GM21786 (cell line): ENCODE measurements around the gene CACNA1E.

Source experiments
- ATAC-seq: cut with Tn5 transposase; IDR thresholded peaks from one replicate; pipeline ENCODE4 v1.9.1; 2021; ENCODE audit not compliant: unreplicated experiment

Gene CACNA1E

DNA sequence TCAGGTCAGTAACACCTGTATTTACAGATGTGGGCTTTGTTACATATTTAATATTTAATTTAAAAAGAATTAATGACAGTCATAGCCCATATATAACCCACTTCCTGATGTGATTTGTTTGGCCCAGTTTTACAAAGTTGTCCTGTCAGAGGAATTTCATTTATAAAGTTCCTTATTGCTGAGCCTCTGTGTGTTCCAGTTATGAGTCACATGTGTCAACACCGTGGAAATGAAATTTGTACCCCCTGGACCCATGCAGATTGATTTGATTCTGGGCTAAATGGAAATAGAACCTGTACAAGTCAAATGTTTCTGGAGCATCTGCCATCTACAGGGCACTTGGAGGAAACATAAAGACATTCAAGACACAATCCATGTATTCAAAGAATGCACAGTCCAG lies 149.2 kb downstream of the CACNA1E start:
- no peak for ATAC-seq

DNA sequence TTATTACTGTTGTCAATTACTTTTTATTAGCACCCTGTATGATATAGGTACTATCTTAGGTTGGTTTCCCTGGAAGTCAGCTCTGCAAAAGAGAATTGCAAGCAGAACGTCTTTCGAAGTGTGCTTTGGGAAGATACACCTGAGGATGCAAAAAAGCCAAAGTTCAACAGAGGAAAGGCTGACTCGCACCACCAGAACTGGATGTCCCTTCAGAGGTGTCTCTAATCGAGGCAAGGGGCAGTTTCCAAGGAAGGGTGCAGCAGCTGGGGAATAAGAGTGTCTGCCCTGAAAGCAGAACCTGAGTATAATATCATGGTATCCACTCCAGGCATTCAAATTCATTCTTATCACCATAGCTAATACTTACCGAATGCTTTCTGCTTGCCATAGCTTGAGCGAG lies 149.6 kb downstream of the CACNA1E start:
- ATAC-seq, result no peak

DNA sequence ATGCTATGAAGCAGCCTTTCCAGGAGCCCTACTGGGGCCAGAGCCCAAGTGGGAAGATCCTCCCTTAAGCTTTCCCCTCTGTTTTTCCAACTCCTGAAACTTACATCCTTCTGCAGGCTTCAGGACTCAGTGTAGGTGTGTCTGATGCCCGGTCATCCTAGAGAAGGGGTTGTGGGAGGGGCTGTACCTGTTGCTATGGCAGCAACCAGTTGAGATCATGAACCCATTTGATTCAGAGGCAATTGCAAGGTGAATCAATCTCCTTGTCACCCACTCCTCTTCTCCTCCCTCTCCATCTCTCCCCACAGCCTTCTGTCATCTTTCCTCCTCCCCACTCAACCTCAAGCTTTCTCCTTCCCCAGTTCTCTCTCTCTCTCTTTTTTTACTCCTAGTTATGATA lies 151.8 kb downstream of the CACNA1E start:
- ATAC-seq, result no peak

DNA sequence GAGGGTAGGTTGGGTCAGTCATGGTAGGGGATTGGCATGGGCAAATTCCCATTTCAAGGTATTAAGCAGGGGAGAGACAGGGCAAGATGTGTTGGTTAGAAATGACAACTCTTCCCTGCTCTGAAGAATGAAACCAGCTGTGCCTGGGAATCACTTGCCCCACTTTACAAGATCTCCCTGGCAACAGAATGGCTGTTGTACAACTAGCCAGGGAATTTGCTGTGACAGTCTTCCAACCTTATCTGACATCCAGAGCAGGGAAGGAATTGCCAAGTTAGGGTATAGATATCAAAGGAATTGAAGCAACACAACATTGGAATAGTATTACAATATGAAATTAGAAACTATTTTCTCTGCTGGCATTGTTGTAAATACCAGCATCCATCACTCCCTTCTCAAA lies 154.7 kb downstream of the CACNA1E start:
- ATAC-seq, result no peak

DNA sequence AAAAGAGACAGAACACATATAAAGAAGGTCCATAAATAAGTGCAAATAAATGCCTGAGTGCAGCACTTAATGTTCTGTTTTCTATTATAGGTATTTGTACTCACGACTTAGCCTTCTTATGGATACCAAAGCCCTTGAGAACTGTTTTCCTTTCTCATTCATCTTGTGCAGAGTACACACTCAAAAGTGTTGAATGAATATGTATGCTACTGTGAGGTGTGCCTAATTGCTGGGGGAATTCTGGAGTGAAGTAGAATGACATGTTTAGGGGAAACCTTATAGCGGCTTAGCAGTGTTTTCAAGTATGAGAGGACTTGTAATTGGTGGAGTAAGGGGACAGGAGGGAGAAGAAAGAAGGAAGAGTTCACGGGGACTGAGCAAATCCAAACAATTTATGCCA lies 157.6 kb downstream of the CACNA1E start:
- ATAC-seq, result no peak

DNA sequence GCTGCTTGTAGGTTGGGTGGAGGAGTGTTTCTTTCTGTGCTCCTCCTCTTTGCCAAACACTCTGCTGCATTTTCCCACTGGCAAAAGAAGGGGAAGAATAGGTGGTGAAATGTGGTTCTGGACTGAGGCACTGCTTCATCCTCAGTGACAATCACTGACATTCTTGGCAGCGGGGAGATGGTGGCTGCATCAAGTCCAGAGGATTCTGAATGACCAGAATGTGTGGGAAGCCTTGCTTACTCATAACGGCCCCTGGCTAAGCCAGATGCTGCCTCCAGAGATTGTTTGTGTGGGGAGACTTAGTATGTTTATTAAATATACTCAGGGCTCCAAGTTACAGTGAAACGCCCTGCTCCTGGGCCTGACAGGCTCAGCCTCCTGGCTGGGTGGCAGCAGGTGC lies 160.3 kb downstream of the CACNA1E start:
- no peak for ATAC-seq

DNA sequence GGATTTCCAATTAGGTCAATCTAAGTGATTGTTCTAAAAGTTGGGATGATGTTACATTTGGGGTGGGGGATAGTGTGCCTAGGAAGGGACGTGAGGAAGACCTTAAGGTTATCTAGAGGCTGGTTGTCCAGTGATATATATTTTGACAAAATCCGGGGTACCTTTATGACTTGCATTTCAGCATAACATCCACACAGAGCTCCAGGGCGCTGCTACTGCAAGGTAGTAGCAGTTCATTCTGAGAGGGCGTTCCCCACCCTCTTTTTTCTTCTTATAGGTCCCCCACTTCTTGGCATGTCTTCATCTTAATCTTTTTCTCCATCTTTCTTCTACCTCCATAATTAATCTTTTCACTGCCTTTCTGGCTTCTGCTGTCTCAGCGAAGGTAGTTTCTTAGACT lies 161.9 kb downstream of the CACNA1E start:
- no peak for ATAC-seq

DNA sequence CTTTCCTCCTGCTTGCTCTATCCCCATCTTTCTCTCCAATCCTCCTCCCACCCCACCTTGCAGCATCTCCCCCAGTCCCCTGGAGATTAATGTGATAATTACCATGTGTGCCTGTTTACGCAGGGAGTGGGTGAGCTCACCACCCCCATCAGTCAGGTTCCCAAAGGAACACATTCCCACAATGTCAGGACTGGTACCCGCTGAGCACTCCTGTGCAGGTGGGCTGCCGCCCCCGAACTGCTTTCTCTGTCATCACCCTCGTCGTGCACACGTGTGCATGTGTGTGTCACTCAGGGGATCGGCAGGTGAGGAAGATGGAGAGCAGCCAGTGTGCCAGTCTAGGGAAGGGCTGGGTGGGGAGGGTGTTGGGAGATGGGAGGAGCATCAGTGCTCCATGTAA lies 163.4 kb downstream of the CACNA1E start:
- no peak for ATAC-seq

DNA sequence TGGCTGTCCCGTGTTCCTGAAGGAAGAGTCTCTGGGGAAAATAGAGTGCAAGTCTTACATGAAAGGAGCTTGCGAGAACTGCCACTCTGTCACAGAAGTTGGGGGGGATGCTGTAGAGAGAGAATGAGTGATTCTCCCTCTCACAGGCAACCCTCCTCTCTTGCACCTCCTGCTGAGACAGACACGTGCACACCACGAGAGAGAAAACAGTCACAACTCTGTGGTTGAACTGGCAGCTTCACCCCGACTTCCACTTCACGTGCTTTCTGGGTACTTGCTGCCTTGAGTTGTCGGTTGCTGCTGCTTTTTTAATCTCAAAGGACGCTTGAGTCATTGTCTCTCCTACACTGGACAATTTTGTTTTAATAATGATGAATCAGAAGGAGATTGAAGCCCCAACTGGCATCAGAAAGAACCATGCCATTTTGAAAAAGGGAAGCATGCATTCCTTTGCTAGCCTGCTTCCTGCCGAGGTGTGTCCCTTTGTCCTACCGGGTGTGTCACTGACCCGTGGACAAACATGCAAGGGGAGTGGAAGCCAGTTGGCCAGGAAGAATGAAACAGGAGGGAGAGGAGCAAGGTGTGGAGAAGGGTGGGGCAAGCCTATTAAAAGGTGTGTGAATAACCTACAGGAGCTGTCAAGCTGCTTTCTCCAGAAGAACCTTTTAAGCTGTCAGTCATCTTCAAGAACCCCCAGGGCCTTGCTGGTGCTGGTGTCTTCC lies 164.2 kb downstream of the CACNA1E start:
- no peak for ATAC-seq

DNA sequence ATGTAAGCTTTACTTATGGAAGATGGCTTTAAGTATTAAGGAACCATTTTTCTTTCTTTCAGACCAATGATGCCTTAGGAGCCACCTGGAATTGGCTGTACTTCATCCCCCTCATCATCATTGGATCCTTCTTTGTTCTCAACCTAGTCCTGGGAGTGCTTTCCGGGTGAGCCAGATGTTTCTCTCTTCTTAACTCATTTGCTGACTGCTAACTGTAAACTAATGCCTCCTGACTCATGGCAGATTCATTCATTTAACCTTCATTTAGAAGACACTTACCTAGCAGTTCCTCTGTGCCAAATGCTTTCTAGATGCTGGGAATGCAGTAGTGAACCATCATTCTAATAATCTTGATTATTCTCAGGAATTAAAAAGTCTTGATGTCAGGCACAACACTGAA lies 168.0 kb downstream of the CACNA1E start:
- no peak for ATAC-seq

DNA sequence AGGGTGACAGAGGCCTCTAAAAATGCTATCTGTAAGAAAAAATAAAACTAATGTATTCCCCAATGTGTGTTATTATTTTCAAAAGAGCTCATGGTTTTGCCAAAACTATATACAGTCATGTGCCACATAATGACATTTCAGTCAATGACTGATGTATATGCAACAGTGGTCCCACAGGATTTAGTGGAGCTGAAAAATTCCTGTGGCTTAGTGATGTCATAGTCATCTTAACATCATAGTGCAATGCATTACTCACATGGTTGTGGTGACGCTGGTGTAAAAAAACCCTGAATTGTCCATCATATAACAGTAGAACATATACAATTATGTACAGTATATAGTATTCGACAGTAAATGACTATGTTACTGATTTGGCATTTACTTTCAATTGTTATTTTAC lies 172.4 kb downstream of the CACNA1E start:
- ATAC-seq, result no peak

DNA sequence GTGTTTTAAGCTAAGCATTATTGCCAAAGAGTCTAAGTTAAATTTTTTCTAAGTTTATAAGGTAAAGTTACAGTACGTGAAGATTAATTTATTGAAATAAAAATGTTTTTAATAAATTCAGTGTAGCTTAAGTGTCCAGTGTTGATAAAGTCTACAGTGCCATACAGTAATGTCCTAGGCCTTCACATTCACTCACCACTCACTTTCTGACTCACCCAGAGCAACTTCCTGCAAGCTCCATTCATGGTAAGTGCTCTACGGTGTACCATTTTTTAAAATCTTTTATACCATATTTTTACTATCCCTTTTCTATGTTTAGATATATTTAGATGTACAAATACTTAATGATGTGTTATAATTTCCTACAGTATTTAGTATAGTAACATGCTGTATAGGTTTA lies 173.2 kb downstream of the CACNA1E start:
- ATAC-seq, result no peak

DNA sequence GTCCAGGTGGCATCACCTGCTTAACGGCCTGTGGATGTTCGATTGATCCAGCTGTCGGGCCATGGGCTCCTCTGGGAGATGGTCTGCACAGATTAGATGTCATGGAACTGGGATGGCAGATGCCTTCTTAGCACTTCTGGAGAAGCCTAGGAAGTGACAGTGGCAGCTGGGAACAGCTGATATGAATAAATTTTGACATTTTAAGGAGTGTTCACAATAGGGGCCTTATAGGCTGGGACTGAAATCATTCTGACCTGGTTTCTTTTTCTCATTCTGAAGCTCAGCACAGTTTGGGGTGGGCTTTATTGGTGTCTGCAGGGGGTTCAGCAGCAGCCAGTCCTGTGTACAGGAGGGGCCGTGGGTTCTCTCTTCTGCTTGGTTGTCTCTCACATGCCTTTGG lies 175.3 kb downstream of the CACNA1E start:
- no peak for ATAC-seq

DNA sequence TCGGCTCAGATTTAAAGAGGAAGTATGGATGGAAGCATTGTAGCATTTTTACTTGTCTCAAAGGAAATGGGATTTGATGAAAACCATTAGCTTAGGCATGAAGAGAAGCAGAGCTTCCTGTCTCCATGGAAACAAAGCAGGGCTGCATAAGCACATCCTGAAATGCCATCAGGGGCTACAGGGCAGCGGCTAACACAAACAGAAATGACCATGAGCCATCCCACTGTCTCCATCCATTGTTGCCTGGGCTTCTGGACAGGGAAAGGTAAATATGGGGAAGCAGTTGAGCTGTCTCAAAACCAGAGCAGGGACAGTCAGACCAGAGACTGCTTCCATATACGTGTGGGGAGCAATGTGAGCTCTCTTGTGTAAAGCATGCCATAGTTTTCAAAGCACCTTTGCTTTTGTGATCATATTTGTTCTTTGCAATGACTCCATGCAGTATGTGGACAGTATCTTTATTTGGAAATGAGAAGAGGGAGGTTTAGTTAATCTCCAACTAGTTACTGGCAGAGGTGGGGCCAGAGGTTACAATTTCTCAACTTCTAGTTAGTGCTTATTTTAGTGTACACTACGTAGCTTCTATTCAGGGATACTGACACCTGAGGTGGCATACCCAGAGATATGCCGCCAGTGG lies 176.1 kb downstream of the CACNA1E start:
- no peak for ATAC-seq

DNA sequence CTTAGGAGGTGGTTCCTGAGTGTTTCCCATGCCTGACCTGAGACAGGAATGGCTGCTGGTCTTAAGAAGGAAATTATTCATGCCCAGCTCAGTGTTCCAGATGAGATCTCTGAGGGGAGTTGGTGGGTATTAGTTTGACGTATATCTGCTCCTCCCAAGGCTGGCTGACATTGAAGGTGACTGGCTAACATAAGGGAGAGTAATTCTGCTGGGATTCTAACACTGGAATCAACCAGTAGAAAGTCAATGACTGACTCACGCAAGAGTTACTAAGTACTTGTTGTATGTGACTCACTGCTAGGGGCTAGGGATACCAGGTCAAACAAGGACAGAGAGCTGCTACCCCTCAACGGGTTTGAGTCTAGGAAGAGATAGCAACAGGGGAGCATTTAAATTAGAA lies 177.3 kb downstream of the CACNA1E start:
- no peak for ATAC-seq

DNA sequence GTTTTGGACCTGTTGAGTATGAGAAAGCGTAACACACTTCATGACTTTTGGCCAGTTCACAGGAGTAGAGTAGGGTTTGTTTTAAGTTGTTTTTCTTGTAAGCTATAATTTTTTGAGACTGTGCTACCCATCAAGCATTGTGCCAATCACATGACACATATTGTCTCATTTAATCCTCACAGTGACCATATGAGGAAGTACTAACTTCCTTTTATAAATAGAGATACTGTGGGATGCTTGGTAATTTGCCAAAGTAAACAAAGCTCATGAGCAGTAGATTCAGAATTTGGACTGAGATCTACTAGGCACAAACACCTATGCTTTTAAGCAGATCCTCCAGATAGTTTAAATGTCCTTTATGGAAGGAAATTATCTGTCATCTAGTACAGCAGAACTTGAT lies 178.3 kb downstream of the CACNA1E start:
- no peak for ATAC-seq

DNA sequence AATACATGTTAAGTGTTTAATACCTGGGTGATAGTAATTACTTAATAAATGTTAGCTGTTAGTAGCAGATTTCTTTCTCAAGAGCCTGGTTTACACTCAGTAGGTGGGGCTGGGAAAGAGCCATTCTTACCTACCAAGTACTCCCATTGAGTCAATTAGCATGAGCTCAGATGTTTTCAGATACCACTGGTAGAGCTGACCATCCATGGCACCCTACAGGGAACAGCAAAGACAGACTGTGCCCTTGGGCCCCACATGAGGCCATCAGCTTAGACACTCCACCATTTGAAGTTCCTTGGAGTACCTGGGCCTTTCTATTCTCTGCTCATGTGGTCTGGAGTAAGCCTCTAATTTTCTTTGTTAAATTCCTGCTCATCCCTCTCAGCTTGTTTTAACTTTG lies 179.3 kb downstream of the CACNA1E start:
- no peak for ATAC-seq

DNA sequence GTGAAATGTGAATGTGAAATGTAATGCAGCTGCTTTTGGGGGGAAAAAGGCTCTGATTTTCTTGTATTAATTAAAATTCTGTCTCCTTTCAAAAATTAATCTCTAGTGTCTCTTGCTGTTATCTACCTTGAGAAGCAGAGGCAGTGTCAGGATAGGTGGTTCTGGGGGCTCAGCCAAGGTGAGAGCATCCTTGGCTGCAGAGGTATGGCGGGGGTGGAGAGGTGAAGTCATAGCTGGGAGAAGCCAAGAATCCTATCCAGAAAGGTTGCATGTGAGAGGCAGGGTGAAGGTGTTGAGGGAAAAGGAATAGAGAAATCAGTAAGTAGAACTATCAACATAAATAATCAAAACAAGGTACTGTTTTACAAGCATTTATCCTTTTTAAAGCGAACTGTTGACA lies 181.2 kb downstream of the CACNA1E start:
- ATAC-seq, result no peak

DNA sequence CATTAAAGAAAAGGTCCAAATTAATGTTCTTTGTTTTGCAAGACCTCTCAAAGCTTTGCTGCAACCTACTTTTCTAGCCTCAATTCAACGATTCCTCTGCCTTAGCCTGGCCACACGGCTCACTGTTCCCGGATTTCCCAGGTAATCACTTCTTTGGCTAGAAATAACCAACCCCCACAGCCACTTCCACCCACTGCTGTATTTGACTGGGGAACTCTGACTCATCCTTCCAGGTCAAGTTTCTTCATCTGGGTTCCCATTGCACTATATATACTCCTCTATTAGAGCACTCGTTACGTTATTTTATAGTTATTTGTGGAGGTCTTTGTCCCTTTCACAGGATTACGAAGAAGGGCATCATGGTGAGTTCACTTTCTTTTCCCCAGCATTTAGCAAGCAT lies 185.9 kb downstream of the CACNA1E start:
- no peak for ATAC-seq

DNA sequence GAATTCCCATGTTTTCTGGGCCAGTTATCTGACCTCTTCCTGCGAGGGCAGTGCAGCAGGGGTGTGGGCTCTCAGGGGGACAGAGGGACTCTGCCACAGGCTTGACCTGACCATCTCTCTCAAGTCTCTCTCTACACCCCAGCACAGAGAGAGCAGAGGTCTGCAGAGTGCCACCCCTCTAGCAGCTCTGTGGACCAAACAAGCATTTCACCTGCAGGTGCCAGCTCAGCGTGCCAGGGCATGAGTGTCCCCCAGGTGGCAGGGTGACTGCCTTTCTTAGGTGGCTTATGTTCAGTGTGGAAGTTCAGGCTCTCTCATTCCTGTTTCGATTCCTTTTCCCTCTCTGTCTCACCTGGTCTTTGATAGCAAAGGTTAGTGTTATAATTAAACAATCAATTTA lies 191.3 kb downstream of the CACNA1E start:
- no peak for ATAC-seq

DNA sequence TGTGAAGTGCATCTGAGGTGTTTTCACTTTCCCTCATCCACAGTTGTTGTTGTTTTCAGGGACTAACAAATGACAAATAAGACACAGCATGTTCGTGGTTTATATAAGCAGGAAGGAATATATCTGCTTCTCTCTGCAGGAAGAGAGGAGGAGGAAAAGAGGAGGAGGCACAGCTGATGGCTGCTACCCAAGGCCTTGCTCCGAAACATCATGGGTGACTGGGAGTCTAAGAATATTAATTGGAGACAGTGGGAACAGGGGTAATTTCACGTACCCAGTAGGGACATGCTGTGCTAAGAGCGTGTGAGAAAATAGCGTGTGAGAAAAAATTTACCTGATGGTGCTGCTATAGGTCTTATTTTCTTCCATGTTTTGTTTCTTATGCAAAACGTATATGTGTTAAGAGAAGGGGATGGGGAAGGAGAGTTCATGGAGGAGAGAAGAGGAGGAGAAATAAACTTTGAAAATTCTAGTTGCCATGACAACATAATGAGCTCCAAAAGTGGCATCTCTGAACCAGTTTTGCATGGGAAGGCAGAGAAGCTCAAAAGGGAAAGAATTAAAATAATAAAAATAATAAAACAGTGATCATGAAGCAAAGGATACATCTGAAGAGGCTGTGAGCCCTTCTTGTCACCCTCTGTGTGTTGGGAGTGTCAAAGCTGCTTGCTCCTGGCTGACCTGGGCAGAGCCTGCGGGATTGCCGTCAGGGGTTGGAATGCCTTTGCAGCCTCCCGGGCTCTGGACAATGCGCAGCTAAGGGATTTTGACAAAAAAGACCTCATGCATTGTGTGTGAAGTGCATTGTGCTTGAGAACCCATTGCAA lies 192.0 kb downstream of the CACNA1E start:
- no peak for ATAC-seq

DNA sequence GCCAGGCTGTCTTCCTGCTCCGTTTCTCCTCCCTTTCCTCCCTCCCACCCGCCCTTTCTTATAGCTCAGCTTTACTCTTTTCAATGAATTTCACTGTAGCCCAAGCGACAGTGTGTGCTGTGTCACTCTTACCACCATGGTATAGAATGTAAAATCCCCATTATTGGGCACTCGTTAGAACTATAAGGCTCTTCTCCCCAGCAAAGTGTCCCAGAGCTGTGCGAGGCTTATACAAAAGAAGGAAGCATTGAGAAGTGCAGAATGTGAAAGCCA lies 192.5 kb downstream of the CACNA1E start:
- no peak for ATAC-seq
